ENCODE data around the gene CCNQ. TPM values are rescaled to one million over a fixed set of nuclear protein-coding genes. Genes with fewer than 3 reads are reported as not detected.
A peak's percentile ranks its signal among the peaks of the same experiment; 100 is the strongest.

The CCNQ gene
- total and polyA plus RNA-seq, 2 experiments from 2014 or later: 34.5 to 45.5 TPM

- Histone ChIP-seq H3K4me1 (ENCODE audit: insufficient read depth) (no peaks in the 10 kb centered on the region), H3K36me3 (ENCODE audit: low read depth) (no peaks in the 10 kb centered on the region), H3K79me2 (ENCODE audit: insufficient read depth) (no peaks in the 10 kb centered on the region), H2AFZ (no peak overlapping the region), H3K27me3 (replicated peaks; ENCODE audit: insufficient read depth) (peaks cover 17% of the 10 kb centered on the region; the same call in 1 of the 2 replicates), H3K4me2 (ENCODE audit: unreplicated experiment) (no peak overlapping the region), H3K4me3 (no peak overlapping the region), H3K9ac (no peak overlapping the region), H3K27ac (no peak overlapping the region), H3K9me2 (ENCODE audit: insufficient read depth) (no peaks in the 10 kb centered on the region), H3K9me3 (ENCODE audit: low read depth) (no peaks in the 10 kb centered on the region), H3F3A (ENCODE audit: insufficient read depth) (no peaks in the 10 kb centered on the region), H4K20me1 (ENCODE audit: insufficient read depth) (no peaks in the 10 kb centered on the region)
- TF ChIP-seq EZH2 (IDR thresholded peaks at IDR 0.05; ENCODE audit: insufficient read depth, poor library complexity, severe bottlenecking): no peak
- no peak for TF ChIP-seq EZH2phosphoT487 (IDR thresholded peaks at IDR 0.05; ENCODE audit: insufficient read depth, low read depth)
- 0 to 6% methylated on average over 2 to 39 of the region's 48 CpGs for WGBS, 2 experiments (ENCODE audit: low coverage in 1 of 2, low lambda C conversion rate in 2 of 2, missing lambda C conversion rate in 2 of 2)
- DNase-seq: no peak
- in situ Hi-C loops (cut with MboI): no loop called here
Measured at GRCh38 chrX:153642655-153643430, 43.9 kb upstream of the CCNQ start.

GRCh38 chrX:153642051-153642654 is 43.2 kb upstream of the CCNQ start:
- H3K79me2 ChIP-seq (ENCODE audit: insufficient read depth): no peaks in the 10 kb centered on the region
- H3F3A ChIP-seq (ENCODE audit: insufficient read depth): no peaks in the 10 kb centered on the region
- 1 to 10% methylated on average over 2 to 14 of the region's 62 CpGs for WGBS, 2 experiments (ENCODE audit: low coverage in 1 of 2, low lambda C conversion rate in 2 of 2, missing lambda C conversion rate in 2 of 2)
- no peak overlapping the region for H3K27ac ChIP-seq
- no peaks in the 10 kb centered on the region for H3K4me1 ChIP-seq (ENCODE audit: insufficient read depth)
- H3K4me2 ChIP-seq (ENCODE audit: unreplicated experiment): no peak overlapping the region
- peaks cover 17% of the 10 kb centered on the region; the same call in 1 of the 2 replicates for H3K27me3 ChIP-seq (replicated peaks; ENCODE audit: insufficient read depth)
- H3K9ac ChIP-seq: no peak overlapping the region
- no peaks in the 10 kb centered on the region for H3K36me3 ChIP-seq (ENCODE audit: low read depth)
- in situ Hi-C loops (cut with MboI): no loop called here
- peak; percentile 6 for DNase-seq
- H3K9me2 ChIP-seq (ENCODE audit: insufficient read depth): no peaks in the 10 kb centered on the region
- no peak overlapping the region for H2AFZ ChIP-seq
- H3K9me3 ChIP-seq (ENCODE audit: low read depth): no peaks in the 10 kb centered on the region
- TF ChIP-seq EZH2phosphoT487 (IDR thresholded peaks at IDR 0.05; ENCODE audit: insufficient read depth, low read depth) (no peak), EZH2 (IDR thresholded peaks at IDR 0.05; ENCODE audit: insufficient read depth, poor library complexity, severe bottlenecking) (no peak)
- no peak overlapping the region for H3K4me3 ChIP-seq
- H4K20me1 ChIP-seq (ENCODE audit: insufficient read depth): no peaks in the 10 kb centered on the region

- Histone ChIP-seq H4K20me1 (ENCODE audit: insufficient read depth) (no peaks in the 10 kb centered on the region), H3K4me3 (no peak overlapping the region), H3K9ac (no peak overlapping the region), H3K36me3 (ENCODE audit: low read depth) (no peaks in the 10 kb centered on the region), H3K27me3 (replicated peaks; ENCODE audit: insufficient read depth) (peaks cover 17% of the 10 kb centered on the region; the same call in 1 of the 2 replicates), H3K79me2 (ENCODE audit: insufficient read depth) (no peaks in the 10 kb centered on the region), H3K9me3 (ENCODE audit: low read depth) (no peaks in the 10 kb centered on the region), H3F3A (ENCODE audit: insufficient read depth) (no peaks in the 10 kb centered on the region), H3K9me2 (ENCODE audit: insufficient read depth) (no peaks in the 10 kb centered on the region), H2AFZ (no peak overlapping the region), H3K4me2 (ENCODE audit: unreplicated experiment) (no peak overlapping the region), H3K4me1 (ENCODE audit: insufficient read depth) (no peaks in the 10 kb centered on the region), H3K27ac (no peak overlapping the region)
- DNase-seq: no peak
- 0% methylated on average over 4 to 8 of the region's 8 CpGs for WGBS, 2 experiments (ENCODE audit: low coverage in 1 of 2, low lambda C conversion rate in 2 of 2, missing lambda C conversion rate in 2 of 2)
- TF ChIP-seq EZH2phosphoT487 (IDR thresholded peaks at IDR 0.05; ENCODE audit: insufficient read depth, low read depth): no peak
- TF ChIP-seq EZH2 (IDR thresholded peaks at IDR 0.05; ENCODE audit: insufficient read depth, poor library complexity, severe bottlenecking): no peak
- in situ Hi-C loops (cut with MboI): no loop called here
Measured at GRCh38 chrX:153641627-153642026, 42.7 kb upstream of the CCNQ start.

- Histone ChIP-seq H3K4me1 (ENCODE audit: insufficient read depth) (no peaks in the 10 kb centered on the region), H2AFZ (no peak overlapping the region), H3K27ac (no peak overlapping the region), H3K9me3 (ENCODE audit: low read depth) (no peaks in the 10 kb centered on the region), H3K9ac (no peak overlapping the region), H3K27me3 (replicated peaks; ENCODE audit: insufficient read depth) (peaks cover 14% of the 10 kb centered on the region; the same call in 1 of the 2 replicates), H3K4me3 (no peak overlapping the region), H3K4me2 (ENCODE audit: unreplicated experiment) (no peak overlapping the region), H3K79me2 (ENCODE audit: insufficient read depth) (no peaks in the 10 kb centered on the region), H3K36me3 (ENCODE audit: low read depth) (no peaks in the 10 kb centered on the region), H4K20me1 (ENCODE audit: insufficient read depth) (no peaks in the 10 kb centered on the region), H3F3A (ENCODE audit: insufficient read depth) (no peaks in the 10 kb centered on the region), H3K9me2 (ENCODE audit: insufficient read depth) (no peaks in the 10 kb centered on the region)
- WGBS, 2 experiments (ENCODE audit: low coverage in 1 of 2, low lambda C conversion rate in 2 of 2, missing lambda C conversion rate in 2 of 2): 71 to 84% methylated on average over 11 to 14 of the region's 26 CpGs
- in situ Hi-C loops (cut with MboI): no loop called here
- TF ChIP-seq EZH2phosphoT487 (IDR thresholded peaks at IDR 0.05; ENCODE audit: insufficient read depth, low read depth) (no peak), EZH2 (IDR thresholded peaks at IDR 0.05; ENCODE audit: insufficient read depth, poor library complexity, severe bottlenecking) (no peak)
- DNase-seq: no peak
Measured at GRCh38 chrX:153640736-153641575, 42.0 kb upstream of the CCNQ start.
